Panc1 (cell line): Measurements from ENCODE around the gene NUB1. TPM values are rescaled to one million over a fixed set of nuclear protein-coding genes. Genes with fewer than 3 reads are reported as not detected.

Experiments
- ATAC-seq: fragments of 200-7000 bp; cut with Tn5 transposase; 2 replicates; pipeline ENCODE4 v1.9.1; 2020; ENCODE audit warnings: mild to moderate bottlenecking, moderate library complexity
- BruUV-seq: library from RNA; stranded (reverse); fragments of 400-500 nt; replicated peaks from 2 replicates; lab custom pipeline; 2021; lab: Mats Ljungman, UMichigan
- CTCF ChIA-PET: fragments of 300-600 bp; sonication (Branson Sonifier 250); formaldehyde crosslinking; loops from one replicate; lab custom pipeline; 2022; ENCODE audit warnings: antibody characterized with exemption; lab: Charles Lee
- POLR2A ChIA-PET: fragments of 300-600 bp; sonication (Branson Sonifier 250); formaldehyde crosslinking; loops from one replicate; lab custom pipeline; 2022; ENCODE audit warnings: antibody characterized with exemption; lab: Charles Lee
- DNase-seq: peaks from one replicate; pipeline ENCODE4 v3.0.0-alpha.2; 2010; ENCODE audit warnings: low read depth, low spot score
- H3K27ac ChIP-seq: 2 replicates; pipeline ENCODE4 v1.5.1; 2011; ENCODE audit warnings: mild to moderate bottlenecking, low read length, inconsistent platforms
- H3K27me3 ChIP-seq: fragments of 200-500 bp; sonication (Bioruptor generic); 2 replicates; pipeline ENCODE4 v1.6.0; 2014; ENCODE audit warnings: low read length, inconsistent platforms; ENCODE audit not compliant: control insufficient read depth, insufficient read depth
- H3K36me3 ChIP-seq: fragments of 200-500 bp; sonication (Bioruptor generic); 2 replicates; pipeline ENCODE4 v1.5.1; 2014; ENCODE audit warnings: inconsistent platforms, mild to moderate bottlenecking, low read length, moderate library complexity; ENCODE audit not compliant: control insufficient read depth, insufficient read depth
- H3K4me1 ChIP-seq: 2 replicates; pipeline ENCODE4 v1.5.1; 2011; ENCODE audit warnings: inconsistent platforms, mild to moderate bottlenecking, low read length, moderate library complexity; ENCODE audit not compliant: control insufficient read depth, insufficient read depth
- H3K4me3 ChIP-seq, 2 experiments: 2 replicates each; pipeline ENCODE4 v1.5.1; 2011 to 2012; ENCODE audit warnings: low read depth in 2 of 2, low read length in 2 of 2, mild to moderate bottlenecking in 2 of 2, inconsistent platforms in 1 of 2, moderate library complexity in 1 of 2
- H3K9me3 ChIP-seq: fragments of 200-500 bp; sonication (Bioruptor generic); 2 replicates; pipeline ENCODE4 v1.5.1; 2014; ENCODE audit warnings: low read depth, mild to moderate bottlenecking, inconsistent platforms, low read length, moderate library complexity; ENCODE audit not compliant: control insufficient read depth, insufficient read depth
- POLR2AphosphoS5 ChIP-seq: IDR thresholded peaks from 2 replicates; pipeline ENCODE4 v1.6.1; 2012; ENCODE audit warnings: mild to moderate bottlenecking, low read depth, low read length, moderate library complexity
- SIN3A ChIP-seq: IDR thresholded peaks from 2 replicates; pipeline ENCODE4 v1.6.1; 2012; ENCODE audit warnings: low read depth, mild to moderate bottlenecking, low read length, moderate library complexity, borderline replicate concordance; ENCODE audit not compliant: insufficient read depth
- TCF7L2 ChIP-seq: IDR thresholded peaks from 2 replicates; pipeline ENCODE4 v1.6.1; 2011; ENCODE audit warnings: mild to moderate bottlenecking, low read depth, low read length, inconsistent platforms
- in situ Hi-C: cut with HindIII; loops from 2 replicates; pipeline ENCODE4 v1.10.0; 2016; ENCODE audit warnings: low sequenced_read_pairs, low pct_unique_long_range_greater_than_20kb
- intact Hi-C: fragments of 100-400 bp; cut with micrococcal nuclease; formaldehyde crosslinking; loops from one replicate; pipeline ENCODE4 v1.10.0; 2022; ENCODE audit not compliant: unreplicated experiment
- total RNA-seq: library from RNA; stranded (reverse); gene quantifications from one replicate; pipeline ENCODE4 v1.2.1, GENCODE V29; 2021; ENCODE audit not compliant: unreplicated experiment
- TF ChIP-seq, protein P1 (sequence below): fragments of 450-650 bp; IDR thresholded peaks from 2 replicates; pipeline ENCODE4 v1.5.1; 2017; ENCODE audit warnings: mild to moderate bottlenecking
- TF ChIP-seq, protein P2 (sequence below), 2 experiments: IDR thresholded peaks; 2 replicates each; pipeline ENCODE4 v1.6.1; 2011 to 2012; ENCODE audit warnings: low read depth in 2 of 2, control low read depth in 1 of 2, low read length in 1 of 2, mild to moderate bottlenecking in 1 of 2, moderate library complexity in 1 of 2; ENCODE audit not compliant: insufficient read depth in 1 of 2

The NUB1 gene
- total RNA-seq, 1 experiment from 2014 or later = 50.5 TPM

DNA sequence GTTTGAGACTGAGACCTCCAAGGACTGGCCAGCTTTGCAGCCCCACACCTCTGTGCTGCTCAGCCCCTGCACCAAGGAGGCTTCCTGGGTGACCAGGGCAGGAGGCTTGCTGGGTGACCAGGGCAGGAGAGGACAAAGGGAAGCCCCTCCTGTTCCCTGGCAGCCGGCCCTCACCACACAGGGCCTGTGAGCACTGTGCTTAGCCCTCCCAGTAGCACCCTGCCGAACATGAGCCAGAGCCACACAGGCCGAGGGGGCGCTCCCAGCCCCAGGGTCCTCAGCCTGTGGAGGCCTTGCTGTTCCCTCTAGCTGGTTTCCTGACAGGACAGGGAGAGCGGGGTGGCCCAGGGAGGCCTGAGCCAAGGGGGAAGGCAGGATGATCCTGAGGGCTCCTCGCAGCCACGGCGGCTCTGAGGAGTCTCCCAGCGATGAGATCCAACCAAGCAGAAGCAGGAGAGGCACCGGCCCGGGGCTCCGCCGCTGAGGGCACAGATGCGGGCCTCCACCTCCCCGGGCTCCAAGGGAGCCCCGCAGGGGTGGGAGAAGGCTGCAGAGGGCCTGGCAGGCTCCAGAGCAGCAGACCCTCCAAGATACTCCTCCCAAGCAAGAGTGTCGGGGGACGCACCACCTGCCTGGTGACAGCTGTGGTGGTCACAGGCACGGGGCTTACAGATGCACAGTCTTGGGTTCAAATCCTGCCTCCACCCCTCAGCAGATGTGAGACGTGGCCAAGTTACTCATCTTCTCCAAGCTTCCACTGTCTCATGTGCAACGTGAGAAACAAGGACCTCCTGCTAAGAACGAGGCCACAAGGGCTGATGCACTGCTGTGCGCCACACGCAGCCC is 45.8 kb downstream of the NUB1 start:
- POLR2A ChIA-PET = no interaction called here
- H3K27ac ChIP-seq = no peak overlapping the region
- CTCF ChIA-PET = no interaction called here
- no peaks in the 10 kb centered on the region for H3K36me3 ChIP-seq
- TF ChIP-seq TCF7L2 (no peak), POLR2AphosphoS5 (no peak)
- no peak for DNase-seq
- H3K27me3 ChIP-seq = no peaks in the 10 kb centered on the region
- peaks cover 5% of the 10 kb centered on the region for H3K4me1 ChIP-seq
- in situ Hi-C loops (no loop called here), intact Hi-C loops (no loop called here)
- ATAC-seq = no peak
- H3K9me3 ChIP-seq = no peaks in the 10 kb centered on the region
- no peak overlapping the region for H3K4me3 ChIP-seq
- no TSS peak for BruUV-seq

- Histone ChIP-seq H3K36me3 (no peaks in the 10 kb centered on the region), H3K27ac (no peak overlapping the region), H3K4me1 (peaks cover 5% of the 10 kb centered on the region), H3K27me3 (no peaks in the 10 kb centered on the region), H3K9me3 (no peaks in the 10 kb centered on the region), H3K4me3 (no peak overlapping the region)
- no TSS peak for BruUV-seq
- in situ Hi-C loops (no loop called here), intact Hi-C loops (no loop called here)
- ChIA-PET POLR2A (no interaction called here), CTCF (no interaction called here)
- DNase-seq (no peak), ATAC-seq (no peak)
- TF ChIP-seq SIN3A (no peak), TCF7L2 (no peak), POLR2AphosphoS5 (no peak)
- TF ChIP-seq, protein P1, sequence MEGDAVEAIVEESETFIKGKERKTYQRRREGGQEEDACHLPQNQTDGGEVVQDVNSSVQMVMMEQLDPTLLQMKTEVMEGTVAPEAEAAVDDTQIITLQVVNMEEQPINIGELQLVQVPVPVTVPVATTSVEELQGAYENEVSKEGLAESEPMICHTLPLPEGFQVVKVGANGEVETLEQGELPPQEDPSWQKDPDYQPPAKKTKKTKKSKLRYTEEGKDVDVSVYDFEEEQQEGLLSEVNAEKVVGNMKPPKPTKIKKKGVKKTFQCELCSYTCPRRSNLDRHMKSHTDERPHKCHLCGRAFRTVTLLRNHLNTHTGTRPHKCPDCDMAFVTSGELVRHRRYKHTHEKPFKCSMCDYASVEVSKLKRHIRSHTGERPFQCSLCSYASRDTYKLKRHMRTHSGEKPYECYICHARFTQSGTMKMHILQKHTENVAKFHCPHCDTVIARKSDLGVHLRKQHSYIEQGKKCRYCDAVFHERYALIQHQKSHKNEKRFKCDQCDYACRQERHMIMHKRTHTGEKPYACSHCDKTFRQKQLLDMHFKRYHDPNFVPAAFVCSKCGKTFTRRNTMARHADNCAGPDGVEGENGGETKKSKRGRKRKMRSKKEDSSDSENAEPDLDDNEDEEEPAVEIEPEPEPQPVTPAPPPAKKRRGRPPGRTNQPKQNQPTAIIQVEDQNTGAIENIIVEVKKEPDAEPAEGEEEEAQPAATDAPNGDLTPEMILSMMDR = no peak
- TF ChIP-seq, protein P2, sequence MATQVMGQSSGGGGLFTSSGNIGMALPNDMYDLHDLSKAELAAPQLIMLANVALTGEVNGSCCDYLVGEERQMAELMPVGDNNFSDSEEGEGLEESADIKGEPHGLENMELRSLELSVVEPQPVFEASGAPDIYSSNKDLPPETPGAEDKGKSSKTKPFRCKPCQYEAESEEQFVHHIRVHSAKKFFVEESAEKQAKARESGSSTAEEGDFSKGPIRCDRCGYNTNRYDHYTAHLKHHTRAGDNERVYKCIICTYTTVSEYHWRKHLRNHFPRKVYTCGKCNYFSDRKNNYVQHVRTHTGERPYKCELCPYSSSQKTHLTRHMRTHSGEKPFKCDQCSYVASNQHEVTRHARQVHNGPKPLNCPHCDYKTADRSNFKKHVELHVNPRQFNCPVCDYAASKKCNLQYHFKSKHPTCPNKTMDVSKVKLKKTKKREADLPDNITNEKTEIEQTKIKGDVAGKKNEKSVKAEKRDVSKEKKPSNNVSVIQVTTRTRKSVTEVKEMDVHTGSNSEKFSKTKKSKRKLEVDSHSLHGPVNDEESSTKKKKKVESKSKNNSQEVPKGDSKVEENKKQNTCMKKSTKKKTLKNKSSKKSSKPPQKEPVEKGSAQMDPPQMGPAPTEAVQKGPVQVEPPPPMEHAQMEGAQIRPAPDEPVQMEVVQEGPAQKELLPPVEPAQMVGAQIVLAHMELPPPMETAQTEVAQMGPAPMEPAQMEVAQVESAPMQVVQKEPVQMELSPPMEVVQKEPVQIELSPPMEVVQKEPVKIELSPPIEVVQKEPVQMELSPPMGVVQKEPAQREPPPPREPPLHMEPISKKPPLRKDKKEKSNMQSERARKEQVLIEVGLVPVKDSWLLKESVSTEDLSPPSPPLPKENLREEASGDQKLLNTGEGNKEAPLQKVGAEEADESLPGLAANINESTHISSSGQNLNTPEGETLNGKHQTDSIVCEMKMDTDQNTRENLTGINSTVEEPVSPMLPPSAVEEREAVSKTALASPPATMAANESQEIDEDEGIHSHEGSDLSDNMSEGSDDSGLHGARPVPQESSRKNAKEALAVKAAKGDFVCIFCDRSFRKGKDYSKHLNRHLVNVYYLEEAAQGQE (IDR thresholded peaks at IDR 0.05; ENCODE audit: insufficient read depth in 1 of 2, low read depth in 2 of 2, low read length in 1 of 2) = no peak
These were observed 46.3 kb downstream of the NUB1 start for GRCh38 chr7:151388007-151388297.

DNA sequence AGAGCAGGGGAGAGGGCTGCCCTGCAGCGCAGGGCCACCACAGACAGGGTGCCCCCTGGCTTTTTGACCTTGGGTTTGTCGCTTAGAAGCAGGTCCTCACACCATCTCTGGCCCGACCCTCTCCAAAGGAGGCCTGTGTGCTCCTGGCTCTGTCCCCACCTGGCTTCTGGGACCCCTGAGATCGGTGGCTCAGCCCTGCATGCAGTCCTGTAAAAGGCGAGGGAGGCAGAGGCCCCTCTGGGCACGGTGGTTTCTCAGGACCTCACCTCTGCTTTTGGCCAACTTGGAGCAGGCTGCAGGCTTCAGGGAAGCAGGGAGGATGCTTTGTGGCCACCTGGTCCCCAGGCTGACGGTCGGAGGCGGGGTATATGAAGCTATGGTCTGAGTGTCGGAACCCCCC is 46.8 kb downstream of the NUB1 start:
- Histone ChIP-seq H3K9me3 (no peaks in the 10 kb centered on the region), H3K27me3 (no peaks in the 10 kb centered on the region), H3K36me3 (no peaks in the 10 kb centered on the region), H3K4me3 (no peak overlapping the region), H3K4me1 (peaks cover 8% of the 10 kb centered on the region), H3K27ac (no peak overlapping the region)
- in situ Hi-C loops = no loop called here
- ChIA-PET CTCF (no interaction called here), POLR2A (no interaction called here)
- BruUV-seq = no TSS peak
- no peak for DNase-seq
- intact Hi-C loops = no loop called here
- TF ChIP-seq SIN3A = no peak
- TF ChIP-seq, protein P2 (IDR thresholded peaks at IDR 0.05; ENCODE audit: insufficient read depth in 1 of 2, low read depth in 2 of 2, low read length in 1 of 2) = no peak
- no peak for TF ChIP-seq TCF7L2
- TF ChIP-seq, protein P1 = no peak
- TF ChIP-seq POLR2AphosphoS5 = no peak
- ATAC-seq = no peak
